Sigmoid colon (tissue), 7 donors: ENCODE results near the gene NBPF1. TPM values are rescaled to one million over a fixed set of nuclear protein-coding genes. Genes with fewer than 3 reads are reported as not detected.

Source experiments
- DNase-seq: peaks from one replicate; pipeline ENCODE4 v3.0.0-alpha.2; 2019
- H3K27ac ChIP-seq, 4 donors: fragments of 200-600 bp; sonication (generic); one replicate each; pipeline ENCODE4 v1.5.1; 2016 to 2019; ENCODE audit warnings: mild to moderate bottlenecking in 1 of 4
- H3K27me3 ChIP-seq, 3 donors: fragments of 200-600 bp; sonication (generic); one replicate each; pipeline ENCODE4 v1.5.1; 2019; ENCODE audit warnings: mild to moderate bottlenecking in 1 of 3
- H3K36me3 ChIP-seq, 4 donors: fragments of 200-600 bp; sonication (generic); one replicate each; pipeline ENCODE4 v1.5.1; 2016 to 2019
- H3K4me1 ChIP-seq, 4 donors: fragments of 200-600 bp; sonication (generic); one replicate each; pipeline ENCODE4 v1.5.1; 2017 to 2019
- H3K4me3 ChIP-seq, 4 donors: fragments of 200-600 bp; sonication (generic); one replicate each; pipeline ENCODE4 v1.5.1; 2017 to 2019; ENCODE audit warnings: mild to moderate bottlenecking in 2 of 4, moderate library complexity in 1 of 4
- H3K9me3 ChIP-seq, 4 donors: fragments of 200-600 bp in 3 of 4; sonication (generic) in 3 of 4; one replicate each; pipeline versions ENCODE4 v1.5.1 to v1.6.1; 2013 to 2019
- EP300 ChIP-seq, 4 donors: sonication (generic); formaldehyde crosslinking; IDR thresholded peaks; one replicate each; pipeline ENCODE4 v1.6.1; 2017; ENCODE audit warnings: antibody characterized with exemption in 4 of 4
- POLR2A ChIP-seq, 2 donors: fragments of 450-650 bp; IDR thresholded peaks; one replicate each; pipeline ENCODE4 v1.6.1; 2016; ENCODE audit warnings: antibody characterized with exemption in 2 of 2, mild to moderate bottlenecking in 2 of 2, moderate library complexity in 2 of 2
- POLR2AphosphoS5 ChIP-seq, 4 donors: sonication (generic); formaldehyde crosslinking; IDR thresholded peaks; one replicate each; pipeline ENCODE4 v1.6.1; 2017; ENCODE audit warnings: antibody characterized with exemption in 4 of 4
- WGBS, 2 donors: extraction: QIAGEN DNeasy Blood & Tissue Kit; methylation state at CpG; one replicate each; pipeline ENCODE4 v1.1.7; 2013; 5-methylcytosine and 5-hydroxymethylcytosine counted together
- intact Hi-C: fragments of 100-400 bp; cut with DNase I; formaldehyde crosslinking; loops from one replicate; pipeline ENCODE4 v1.15.1; 2023
- polyA plus RNA-seq, 3 donors: library from polyadenylated mRNA; stranded (reverse); fragments of 200-250 nt; gene quantifications; one replicate each; pipeline ENCODE4 v1.2.3, GENCODE V29; 2013
- total RNA-seq, 4 donors: library from RNA; depleted of rRNA; stranded (reverse); fragments of >200 nt; gene quantifications; one replicate each; pipeline ENCODE4 v1.1.0, GENCODE V29; 2016
- TF ChIP-seq, protein P1 (sequence below), 4 experiments: fragments of 450-650 bp in 3 of 4; fragments of 200-600 bp in 1 of 4; IDR thresholded peaks; one replicate each; pipeline ENCODE4 v1.5.1; 2016 to 2019; ENCODE audit warnings: antibody characterized with exemption in 4 of 4, mild to moderate bottlenecking in 3 of 4, moderate library complexity in 2 of 4
- donor health status: healthy with polysubstance abuse.
- donor health status: Bipolar disorder and iron deficiency.
- donor health status: healthy.

Gene NBPF1
- total and polyA plus RNA-seq, 7 donors = 12.1 to 80.9 (median 32.9) TPM

DNA sequence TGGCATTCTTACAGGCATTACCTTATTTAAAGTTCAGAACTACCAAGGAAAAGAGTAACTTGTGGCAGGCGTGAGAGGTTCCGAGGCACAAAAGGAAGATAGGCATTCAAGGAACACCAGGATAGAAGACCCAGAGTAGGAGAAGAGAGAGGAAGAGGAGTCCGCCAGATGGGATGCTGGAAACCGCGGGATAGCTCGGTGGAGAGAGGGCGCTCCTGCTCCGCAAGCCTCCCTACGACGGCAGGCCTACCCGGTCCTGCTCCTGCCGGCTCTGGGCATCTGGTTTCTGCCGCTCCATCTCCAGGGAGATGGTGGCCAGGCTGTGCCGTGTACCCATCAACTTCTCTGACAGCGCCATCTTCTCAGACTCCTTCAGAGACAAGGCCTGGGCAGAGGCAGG, 5.4 kb upstream of the NBPF1 start:
- Histone ChIP-seq H3K36me3 (peaks cover 6 to 34% (median 15%) of the 10 kb centered on the region in 4 donors), H3K27me3 (no peaks in the 10 kb centered on the region), H3K4me3 (no peak overlapping the region), H3K27ac (no peak overlapping the region), H3K4me1 (peaks cover 0 to 12% (median 10%) of the 10 kb centered on the region in 4 donors), H3K9me3 (no peaks in the 10 kb centered on the region)
- TF ChIP-seq EP300 (IDR thresholded peaks at IDR 0.05) (no peak), POLR2AphosphoS5 (IDR thresholded peaks at IDR 0.05) (no peak), POLR2A (IDR thresholded peaks at IDR 0.05) (no peak)
- TF ChIP-seq, protein P1, sequence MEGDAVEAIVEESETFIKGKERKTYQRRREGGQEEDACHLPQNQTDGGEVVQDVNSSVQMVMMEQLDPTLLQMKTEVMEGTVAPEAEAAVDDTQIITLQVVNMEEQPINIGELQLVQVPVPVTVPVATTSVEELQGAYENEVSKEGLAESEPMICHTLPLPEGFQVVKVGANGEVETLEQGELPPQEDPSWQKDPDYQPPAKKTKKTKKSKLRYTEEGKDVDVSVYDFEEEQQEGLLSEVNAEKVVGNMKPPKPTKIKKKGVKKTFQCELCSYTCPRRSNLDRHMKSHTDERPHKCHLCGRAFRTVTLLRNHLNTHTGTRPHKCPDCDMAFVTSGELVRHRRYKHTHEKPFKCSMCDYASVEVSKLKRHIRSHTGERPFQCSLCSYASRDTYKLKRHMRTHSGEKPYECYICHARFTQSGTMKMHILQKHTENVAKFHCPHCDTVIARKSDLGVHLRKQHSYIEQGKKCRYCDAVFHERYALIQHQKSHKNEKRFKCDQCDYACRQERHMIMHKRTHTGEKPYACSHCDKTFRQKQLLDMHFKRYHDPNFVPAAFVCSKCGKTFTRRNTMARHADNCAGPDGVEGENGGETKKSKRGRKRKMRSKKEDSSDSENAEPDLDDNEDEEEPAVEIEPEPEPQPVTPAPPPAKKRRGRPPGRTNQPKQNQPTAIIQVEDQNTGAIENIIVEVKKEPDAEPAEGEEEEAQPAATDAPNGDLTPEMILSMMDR (IDR thresholded peaks at IDR 0.05) = no peak
- intact Hi-C loops = loop anchor here (10.0 kb wide), 3 partner anchors 174 to 436 kb away; partner anchors contain the start of genes NECAP2 and SDHB
- peak; percentile 83 for DNase-seq
- WGBS, 2 donors = 87% methylated on average over 15 of the region's 15 CpGs

DNA sequence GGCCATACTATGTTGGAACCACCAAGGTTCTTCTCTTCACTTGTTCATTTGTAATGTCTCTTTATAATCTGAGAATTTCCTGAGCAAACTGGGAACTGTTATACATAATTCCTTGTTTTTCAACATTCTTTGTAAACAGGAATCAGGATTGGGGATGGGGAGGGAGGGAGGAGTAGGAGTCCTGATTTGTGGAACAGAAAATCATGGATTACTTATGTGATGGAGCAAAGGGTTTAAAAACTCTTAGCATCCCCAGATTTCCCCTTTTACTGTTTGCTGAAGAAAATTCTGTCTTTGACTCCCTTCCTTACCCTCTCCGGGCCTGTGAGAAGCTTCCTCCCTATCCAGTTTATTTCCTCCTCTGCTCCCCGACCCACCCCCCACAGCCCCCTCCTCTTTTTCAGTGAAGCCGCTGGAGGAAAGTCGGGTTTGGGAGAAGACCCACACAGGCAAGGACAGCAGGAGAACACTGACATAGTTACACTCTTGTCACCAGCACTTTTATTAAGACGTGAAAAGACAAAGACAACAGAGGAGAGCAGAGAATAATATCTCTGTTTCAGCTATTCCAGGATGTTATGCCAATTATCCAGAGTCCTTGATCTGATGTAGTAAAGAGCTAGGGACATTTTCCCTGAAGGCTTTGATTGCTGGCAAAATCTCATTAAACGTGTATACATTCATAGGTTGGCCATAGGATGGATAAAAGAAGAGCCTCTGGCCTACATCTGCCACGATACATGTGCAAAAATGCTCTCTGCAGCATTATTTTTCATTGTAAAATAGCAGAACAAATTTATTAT, 4.6 kb upstream of the NBPF1 start:
- intact Hi-C loops = loop anchor here (10.0 kb wide), 3 partner anchors 173 to 437 kb away; partner anchors contain the start of genes NECAP2 and SDHB
- H3K27ac ChIP-seq = no peak overlapping the region
- H3K9me3 ChIP-seq = no peaks in the 10 kb centered on the region
- no peaks in the 10 kb centered on the region for H3K27me3 ChIP-seq
- 81 to 85% methylated on average over 7 of the region's 7 CpGs for WGBS, 2 donors
- no peak for TF ChIP-seq EP300 (IDR thresholded peaks at IDR 0.05)
- TF ChIP-seq, protein P1 (IDR thresholded peaks at IDR 0.05) = no peak
- no peak for TF ChIP-seq POLR2AphosphoS5 (IDR thresholded peaks at IDR 0.05)
- TF ChIP-seq POLR2A (IDR thresholded peaks at IDR 0.05) = no peak
- no peak overlapping the region for H3K4me3 ChIP-seq
- H3K4me1 ChIP-seq = peaks cover 0 to 14% (median 12%) of the 10 kb centered on the region in 4 donors
- H3K36me3 ChIP-seq = peaks cover 5 to 27% (median 12%) of the 10 kb centered on the region in 4 donors
- DNase-seq = no peak

DNA sequence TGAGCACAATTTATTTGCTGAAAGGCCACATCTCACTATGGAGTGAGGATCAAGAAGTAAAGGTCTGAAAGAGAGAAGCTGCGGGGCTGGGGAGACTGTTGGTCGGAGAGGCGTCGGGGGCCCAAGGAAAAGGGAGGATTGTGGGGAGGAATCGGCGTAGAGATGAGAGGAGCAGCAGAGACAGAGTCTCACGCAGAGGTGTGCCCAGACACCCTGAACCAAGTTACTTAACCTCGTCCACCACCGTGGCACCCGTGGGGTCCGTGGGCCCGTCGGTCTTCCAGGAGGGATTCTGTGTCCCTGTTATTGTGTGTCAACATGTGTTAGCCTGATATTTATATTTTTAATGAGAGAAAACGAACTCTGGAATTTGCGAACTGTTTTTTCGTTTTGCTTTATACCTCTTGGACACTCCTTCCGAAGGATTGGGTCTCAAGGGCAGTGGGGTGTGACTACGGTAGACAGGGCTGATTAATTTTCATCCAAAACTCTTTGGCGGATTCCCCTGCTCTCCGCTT, 3.8 kb upstream of the NBPF1 start:
- H3K27me3 ChIP-seq = no peaks in the 10 kb centered on the region
- H3K27ac ChIP-seq = no peak overlapping the region
- H3K4me3 ChIP-seq = no peak overlapping the region
- DNase-seq = peak; percentile 73
- H3K4me1 ChIP-seq = peaks cover 0 to 19% (median 18%) of the 10 kb centered on the region in 4 donors
- WGBS, 2 donors = 92 to 93% methylated on average over 20 of the region's 20 CpGs
- H3K9me3 ChIP-seq = no peaks in the 10 kb centered on the region
- H3K36me3 ChIP-seq = peaks cover 0 to 19% (median 5%) of the 10 kb centered on the region in 4 donors
- TF ChIP-seq POLR2AphosphoS5 (IDR thresholded peaks at IDR 0.05) (no peak), EP300 (IDR thresholded peaks at IDR 0.05) (no peak), POLR2A (IDR thresholded peaks at IDR 0.05) (no peak)
- TF ChIP-seq, protein P1 (IDR thresholded peaks at IDR 0.05) = no peak
- intact Hi-C loops = loop anchor here (10.0 kb wide), 3 partner anchors 172 to 438 kb away; partner anchors contain the start of genes NECAP2 and SDHB

DNA sequence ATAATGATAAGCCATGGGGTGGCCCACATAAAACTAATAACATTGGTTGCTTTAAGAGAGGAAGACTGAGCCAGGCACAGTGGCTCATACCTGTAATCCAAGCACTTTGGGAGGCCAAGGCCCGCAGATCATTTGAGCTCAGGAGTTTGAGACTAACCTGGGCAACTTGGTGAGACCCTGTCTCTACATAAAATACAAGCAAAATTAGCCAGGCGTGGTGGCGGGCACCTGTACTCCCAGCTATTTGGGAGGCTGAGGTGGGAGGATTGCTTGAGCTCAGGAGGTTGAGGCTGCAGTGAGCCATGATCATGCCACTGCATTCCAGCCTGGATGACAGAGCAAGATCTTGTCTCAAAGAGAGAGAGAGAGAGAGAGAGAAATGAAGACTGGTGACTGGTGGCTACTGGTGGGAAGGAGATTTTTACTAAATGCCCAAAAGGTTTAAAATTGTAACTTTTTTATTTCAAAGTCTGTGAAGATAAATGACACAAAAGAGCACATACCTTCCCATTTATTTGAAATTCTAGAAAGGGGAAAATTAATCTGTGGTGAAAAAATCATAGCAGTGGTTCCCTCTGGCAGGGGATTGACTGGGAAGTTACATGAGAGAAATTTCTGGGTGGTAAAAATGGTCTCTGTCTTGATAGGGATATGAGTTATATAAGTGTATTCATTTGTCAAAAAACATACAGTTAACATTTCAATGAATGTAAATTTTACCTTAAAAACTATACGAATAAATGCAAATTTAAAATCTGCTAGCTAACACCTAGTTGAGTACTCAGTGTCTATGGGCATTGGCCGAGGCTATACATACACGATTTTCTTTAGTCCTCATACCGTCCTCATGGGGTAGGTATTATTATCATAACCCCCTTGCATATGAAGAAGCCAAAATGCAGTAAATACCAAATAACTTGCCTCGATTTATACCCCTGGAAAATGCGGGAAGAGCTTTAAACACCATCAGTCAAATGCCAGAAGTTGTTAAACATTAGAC, 2.2 kb upstream of the NBPF1 start:
- no peak for TF ChIP-seq EP300 (IDR thresholded peaks at IDR 0.05)
- TF ChIP-seq POLR2AphosphoS5 (IDR thresholded peaks at IDR 0.05) = no peak
- TF ChIP-seq POLR2A (IDR thresholded peaks at IDR 0.05) = no peak
- TF ChIP-seq, protein P1 (IDR thresholded peaks at IDR 0.05) = no peak
- H3K27me3 ChIP-seq = no peaks in the 10 kb centered on the region
- peak; percentile 72 for DNase-seq
- H3K27ac ChIP-seq = no peak overlapping the region
- H3K4me1 ChIP-seq = peaks cover 0 to 25% (median 21%) of the 10 kb centered on the region in 4 donors
- peaks cover 0 to 12% (median 0%) of the 10 kb centered on the region in 4 donors for H3K36me3 ChIP-seq
- intact Hi-C loops = loop anchor here (10.0 kb wide), 3 partner anchors 171 to 439 kb away; partner anchors contain the start of genes NECAP2 and SDHB
- 78 to 86% methylated on average over 9 of the region's 9 CpGs for WGBS, 2 donors
- no peaks in the 10 kb centered on the region for H3K9me3 ChIP-seq
- no peak overlapping the region for H3K4me3 ChIP-seq
